ENCODE results near the gene CLMN. TPM values are rescaled to one million over a fixed set of nuclear protein-coding genes. Genes with fewer than 3 reads are reported as not detected.
"Not testable (repeated sequence)": the region's sequence is repeated elsewhere in the genome, so short reads cannot be mapped to it uniquely, and the experiment has no call there.

Gene CLMN
- total RNA-seq, 2 donors from 2014 or later: 2.5 to 3.0 TPM

DNA sequence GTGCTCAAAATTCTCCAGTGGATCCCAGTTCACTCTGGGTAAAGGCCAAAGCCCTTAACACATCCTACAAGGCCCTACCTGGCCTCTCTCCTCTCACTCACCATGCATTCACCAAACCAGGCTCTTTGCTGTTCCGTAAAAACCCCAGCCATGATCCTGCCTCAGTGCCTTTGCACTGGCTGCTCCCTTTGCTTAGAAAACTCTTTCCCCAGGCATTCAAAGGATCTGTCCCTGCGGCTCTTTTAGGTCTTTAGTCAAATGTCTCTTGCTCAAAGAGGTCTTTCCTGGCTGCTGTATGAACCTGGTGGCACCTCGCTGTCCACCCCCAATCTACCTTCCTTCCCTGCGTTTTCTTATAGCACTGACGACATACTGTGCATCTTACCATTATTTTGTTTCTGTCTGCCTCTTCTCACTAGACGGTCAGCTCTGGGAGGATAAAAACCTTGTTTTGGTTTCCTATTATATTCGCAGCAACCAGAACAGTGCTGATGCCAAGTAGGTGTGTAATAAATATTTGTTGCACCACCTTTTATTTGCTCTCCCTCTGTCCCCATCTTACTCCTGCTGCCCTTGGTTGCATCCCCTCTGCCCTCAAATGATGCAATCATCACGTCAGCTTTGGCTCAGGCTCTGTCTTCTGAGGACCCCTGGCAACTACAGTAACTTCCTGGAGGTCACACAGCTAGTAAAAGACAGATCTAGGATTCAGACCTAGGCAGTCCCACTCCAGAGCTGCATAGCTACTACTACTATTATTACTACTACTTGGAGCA lies 138.6 kb downstream of the CLMN start:
- H3K4me3 Mint-ChIP-seq: no peak overlapping the region
- peaks cover 0 to 2% of the 10 kb centered on the region in 2 donors for H3K36me3 Mint-ChIP-seq (ENCODE audit: insufficient read depth in 2 of 2)
- no peak for ATAC-seq (replicated peaks in 1 of 2)
- no peaks in the 10 kb centered on the region for H3K9me3 Mint-ChIP-seq
- no peaks in the 10 kb centered on the region for H3K4me1 Mint-ChIP-seq (ENCODE audit: low read depth)
- peaks cover 17% of the 10 kb centered on the region for H3K27me3 Mint-ChIP-seq (ENCODE audit: low read depth)
- no peak for DNase-seq
- no peak overlapping the region for H3K27ac Mint-ChIP-seq

DNA sequence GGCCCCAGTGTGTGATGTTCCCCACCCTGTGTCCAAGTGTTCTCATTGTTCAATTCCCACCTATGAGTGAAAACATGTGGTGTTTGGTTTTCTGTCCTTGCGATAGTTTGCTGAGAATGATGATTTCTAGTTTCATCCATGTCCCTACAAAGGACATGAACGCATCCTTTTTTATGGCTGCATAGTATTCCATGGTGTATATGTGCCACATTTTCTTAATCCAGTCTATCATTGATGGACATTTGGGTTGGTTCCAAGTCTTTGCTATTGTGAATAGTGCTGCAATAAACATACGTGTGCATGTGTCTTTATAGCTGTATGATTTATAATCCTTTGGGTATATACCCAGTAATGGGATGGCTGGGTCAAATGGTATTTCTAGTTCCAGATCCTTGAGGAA lies 144.0 kb downstream of the CLMN start:
- H3K36me3 Mint-ChIP-seq (ENCODE audit: insufficient read depth in 2 of 2); H3K27ac Mint-ChIP-seq; H3K4me3 Mint-ChIP-seq; DNase-seq; H3K27me3 Mint-ChIP-seq (ENCODE audit: low read depth); ATAC-seq (replicated peaks in 1 of 2); H3K9me3 Mint-ChIP-seq; H3K4me1 Mint-ChIP-seq (ENCODE audit: low read depth): not testable (repeated sequence)

DNA sequence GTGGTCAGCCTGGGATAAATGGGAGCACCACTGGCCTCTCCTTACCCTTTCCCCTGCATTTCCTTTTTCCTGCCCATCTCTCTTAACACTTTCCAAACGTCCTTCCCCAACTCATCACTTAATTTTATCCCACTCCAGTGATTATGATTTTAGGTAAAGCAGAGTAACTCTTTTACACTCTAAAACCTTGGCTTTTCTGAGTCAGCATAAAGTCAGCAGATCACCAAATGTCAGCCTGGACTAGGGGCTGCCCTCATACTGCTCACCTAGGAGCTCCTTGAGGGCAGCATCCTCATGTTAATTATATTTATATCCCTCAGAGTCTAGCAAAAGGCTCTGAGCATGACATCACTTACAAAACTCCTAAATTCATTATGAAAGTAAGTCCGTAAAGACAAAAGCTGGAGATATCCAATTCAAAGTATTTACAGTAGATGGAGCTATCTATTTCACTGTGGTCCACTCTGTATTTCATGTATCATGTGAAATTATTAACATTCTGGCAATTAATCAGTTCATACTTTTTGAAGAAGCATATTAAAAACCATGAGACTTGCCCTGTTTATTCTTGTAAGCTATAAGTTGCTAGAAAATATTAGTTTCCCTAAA lies 145.4 kb downstream of the CLMN start:
- Mint-ChIP-seq H3K4me3 (no peak overlapping the region), H3K4me1 (ENCODE audit: low read depth) (no peaks in the 10 kb centered on the region), H3K27me3 (ENCODE audit: low read depth) (no peaks in the 10 kb centered on the region), H3K9me3 (no peaks in the 10 kb centered on the region), H3K36me3 (ENCODE audit: insufficient read depth in 2 of 2) (no peaks in the 10 kb centered on the region), H3K27ac (no peak overlapping the region)
- DNase-seq: no peak
- no peak for ATAC-seq (replicated peaks in 1 of 2)

DNA sequence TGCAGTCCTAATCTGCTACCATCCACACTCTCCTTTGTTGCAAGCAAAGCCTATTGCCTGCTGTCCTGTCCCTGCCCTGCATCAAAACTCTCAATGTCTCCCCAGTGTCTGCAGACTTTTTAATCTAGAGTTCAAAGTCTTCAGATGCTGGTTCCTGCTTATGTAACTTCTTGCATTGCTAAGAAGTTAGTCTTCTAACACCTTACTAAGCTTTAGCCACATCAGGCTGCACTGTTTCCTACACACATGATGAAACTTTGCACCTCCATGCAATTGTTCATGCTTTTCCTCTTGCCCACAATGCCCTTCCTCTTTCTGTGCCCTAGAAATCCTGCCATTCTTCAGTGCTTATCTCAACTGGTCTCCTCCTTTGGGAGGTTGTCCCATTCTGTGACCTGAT lies 146.2 kb downstream of the CLMN start:
- DNase-seq (no peak), ATAC-seq (replicated peaks in 1 of 2) (no peak)
- Mint-ChIP-seq H3K27me3 (ENCODE audit: low read depth) (no peaks in the 10 kb centered on the region), H3K4me1 (ENCODE audit: low read depth) (no peaks in the 10 kb centered on the region), H3K4me3 (no peak overlapping the region), H3K36me3 (ENCODE audit: insufficient read depth in 2 of 2) (no peaks in the 10 kb centered on the region), H3K27ac (no peak overlapping the region), H3K9me3 (no peaks in the 10 kb centered on the region)

DNA sequence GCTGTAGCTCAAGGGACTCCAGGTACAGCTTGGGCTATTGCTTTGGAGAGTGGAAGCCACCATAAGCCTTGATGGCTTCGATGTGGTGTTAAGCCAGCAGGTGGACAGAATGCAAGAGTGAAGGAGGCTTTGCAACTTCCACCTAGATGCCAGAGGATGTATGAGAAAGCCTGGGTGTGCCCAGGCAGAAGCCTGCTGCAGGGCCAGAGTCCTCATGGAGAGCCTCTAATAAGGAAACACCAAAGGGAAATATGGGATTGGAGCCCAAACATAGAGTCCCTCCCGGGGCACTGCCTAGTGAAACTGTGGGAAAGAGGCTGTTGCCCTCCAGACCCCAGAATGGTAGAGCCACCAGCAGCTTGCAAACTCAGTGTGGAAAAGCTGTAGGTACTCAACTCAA lies 152.5 kb downstream of the CLMN start:
- DNase-seq (no peak), ATAC-seq (replicated peaks in 1 of 2) (no peak)
- Mint-ChIP-seq H3K9me3 (peaks cover 8 to 12% of the 10 kb centered on the region in 2 donors), H3K27me3 (ENCODE audit: low read depth) (no peaks in the 10 kb centered on the region), H3K4me1 (ENCODE audit: low read depth) (no peaks in the 10 kb centered on the region), H3K4me3 (no peak overlapping the region), H3K27ac (no peak overlapping the region), H3K36me3 (ENCODE audit: insufficient read depth in 2 of 2) (peaks cover 4 to 12% of the 10 kb centered on the region in 2 donors)

DNA sequence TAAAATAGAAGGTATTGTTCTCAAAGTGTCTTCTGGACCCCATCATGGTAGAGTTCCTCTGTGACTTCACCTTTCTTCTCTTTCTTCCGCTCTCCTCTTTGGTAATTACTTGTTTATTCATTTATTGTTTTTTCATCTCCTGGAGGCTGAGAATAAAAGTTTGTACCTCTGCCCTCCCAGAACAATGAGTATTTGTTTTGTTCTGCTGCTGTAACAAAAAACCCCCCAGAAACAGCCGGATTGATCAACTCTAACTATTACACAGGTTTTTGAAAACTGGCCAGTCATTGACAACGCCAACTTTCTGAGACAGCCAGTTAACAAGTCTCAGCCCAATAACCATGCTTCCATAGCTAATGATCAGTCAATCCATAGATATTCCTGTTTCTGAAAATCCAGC lies 154.2 kb downstream of the CLMN start:
- H3K4me1 Mint-ChIP-seq (ENCODE audit: low read depth): no peaks in the 10 kb centered on the region
- H3K9me3 Mint-ChIP-seq: peaks cover 8 to 12% of the 10 kb centered on the region in 2 donors
- DNase-seq: no peak
- no peak overlapping the region for H3K4me3 Mint-ChIP-seq
- ATAC-seq (replicated peaks in 1 of 2): no peak
- H3K27ac Mint-ChIP-seq: no peak overlapping the region
- H3K27me3 Mint-ChIP-seq (ENCODE audit: low read depth): no peaks in the 10 kb centered on the region
- peaks cover 4 to 12% of the 10 kb centered on the region in 2 donors for H3K36me3 Mint-ChIP-seq (ENCODE audit: insufficient read depth in 2 of 2)

DNA sequence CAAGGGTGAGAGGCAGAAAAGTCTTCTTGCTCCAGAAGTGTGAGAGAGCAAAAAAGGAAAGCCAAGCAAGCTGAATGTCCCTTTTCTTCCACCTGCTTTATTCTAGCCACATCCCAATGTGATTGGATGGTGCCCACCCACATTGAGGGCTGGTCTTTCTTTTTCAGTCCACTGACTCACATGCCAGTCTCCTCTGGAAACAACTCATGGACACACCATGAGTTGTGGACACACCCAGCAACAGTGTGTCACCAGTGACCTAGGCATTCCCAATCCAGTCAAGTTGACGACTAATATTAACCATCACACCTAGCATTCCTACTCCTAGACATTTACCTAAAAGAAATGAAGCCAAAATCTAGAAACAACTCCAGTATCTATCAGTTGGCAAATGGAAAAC lies 155.2 kb downstream of the CLMN start:
- no peak overlapping the region for H3K27ac Mint-ChIP-seq
- ATAC-seq (replicated peaks in 1 of 2) (no peak), DNase-seq (no peak)
- H3K9me3 Mint-ChIP-seq: peaks cover 8 to 12% of the 10 kb centered on the region in 2 donors
- H3K27me3 Mint-ChIP-seq (ENCODE audit: low read depth): no peaks in the 10 kb centered on the region
- peaks cover 4 to 12% of the 10 kb centered on the region in 2 donors for H3K36me3 Mint-ChIP-seq (ENCODE audit: insufficient read depth in 2 of 2)
- no peaks in the 10 kb centered on the region for H3K4me1 Mint-ChIP-seq (ENCODE audit: low read depth)
- H3K4me3 Mint-ChIP-seq: no peak overlapping the region

DNA sequence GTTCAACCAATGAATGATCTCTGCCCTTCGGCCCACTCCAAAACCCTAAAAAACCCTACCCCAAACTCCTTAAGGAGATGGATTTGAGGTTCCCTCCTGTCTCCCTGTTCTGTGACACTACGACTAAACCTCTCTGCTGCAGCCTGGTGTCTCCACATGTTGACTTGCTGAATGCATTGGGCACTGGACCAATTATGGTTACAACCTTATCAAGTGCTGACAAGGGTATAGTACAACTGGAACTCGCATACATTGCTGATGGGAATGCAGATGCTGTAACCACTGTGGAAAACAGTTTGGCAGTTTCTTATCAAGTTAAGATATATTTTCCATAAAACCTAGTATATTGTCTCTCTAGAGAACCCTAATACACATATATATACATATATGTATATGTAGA lies 156.0 kb downstream of the CLMN start:
- peaks cover 4 to 12% of the 10 kb centered on the region in 2 donors for H3K36me3 Mint-ChIP-seq (ENCODE audit: insufficient read depth in 2 of 2)
- DNase-seq (no peak), ATAC-seq (replicated peaks in 1 of 2) (no peak)
- H3K4me1 Mint-ChIP-seq (ENCODE audit: low read depth): peaks cover 3% of the 10 kb centered on the region
- H3K27me3 Mint-ChIP-seq (ENCODE audit: low read depth): no peaks in the 10 kb centered on the region
- no peak overlapping the region for H3K27ac Mint-ChIP-seq
- H3K4me3 Mint-ChIP-seq: no peak overlapping the region
- peaks cover 8 to 12% of the 10 kb centered on the region in 2 donors for H3K9me3 Mint-ChIP-seq

DNA sequence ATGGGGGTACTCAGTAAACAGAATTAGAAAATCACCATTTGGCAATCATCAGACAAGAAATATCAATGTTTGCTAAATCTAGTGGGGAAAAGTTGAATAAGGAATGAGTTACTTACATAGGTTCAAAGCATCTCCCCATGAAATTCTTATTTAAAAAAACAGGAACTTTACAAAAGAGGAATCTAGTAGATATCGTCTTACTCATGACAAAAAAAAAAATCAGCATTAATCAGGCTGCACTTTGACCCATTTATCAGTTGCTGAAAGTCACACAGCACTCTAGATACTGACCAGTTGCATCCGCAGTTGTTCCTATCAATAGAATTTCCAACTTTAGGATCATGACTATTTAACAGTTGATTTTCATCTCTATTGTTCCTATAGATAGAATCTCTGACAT lies 156.6 kb downstream of the CLMN start:
- Mint-ChIP-seq H3K27me3 (ENCODE audit: low read depth) (no peaks in the 10 kb centered on the region), H3K4me3 (no peak overlapping the region), H3K27ac (no peak overlapping the region), H3K36me3 (ENCODE audit: insufficient read depth in 2 of 2) (peaks cover 4 to 12% of the 10 kb centered on the region in 2 donors), H3K9me3 (peaks cover 8 to 12% of the 10 kb centered on the region in 2 donors), H3K4me1 (ENCODE audit: low read depth) (peaks cover 9% of the 10 kb centered on the region)
- DNase-seq (no peak), ATAC-seq (replicated peaks in 1 of 2) (no peak)

DNA sequence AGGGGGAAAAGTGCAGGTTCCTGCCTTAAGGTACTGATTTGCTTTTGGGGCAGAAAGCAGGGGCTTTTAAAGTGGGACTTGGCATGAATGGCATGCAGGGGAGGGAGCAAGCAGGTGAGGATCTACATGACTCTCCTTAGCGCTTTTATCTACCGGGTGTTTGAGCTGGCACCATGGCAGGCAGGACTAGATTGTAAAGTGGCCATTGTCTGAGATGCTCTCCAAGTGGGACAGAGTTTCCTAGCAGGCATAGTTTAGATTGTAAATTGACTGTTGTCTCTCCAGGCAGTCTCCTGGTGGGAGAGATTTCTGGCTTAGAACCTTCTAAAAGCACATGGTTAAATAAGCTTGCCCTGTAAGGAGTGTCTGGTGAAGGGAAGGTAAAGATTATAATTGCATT lies 157.1 kb downstream of the CLMN start:
- Mint-ChIP-seq H3K27me3 (ENCODE audit: low read depth) (no peaks in the 10 kb centered on the region), H3K36me3 (ENCODE audit: insufficient read depth in 2 of 2) (peaks cover 4 to 12% of the 10 kb centered on the region in 2 donors), H3K4me1 (ENCODE audit: low read depth) (peaks cover 11% of the 10 kb centered on the region), H3K9me3 (peaks cover 8 to 12% of the 10 kb centered on the region in 2 donors), H3K27ac (no peak overlapping the region), H3K4me3 (no peak overlapping the region)
- no peak for DNase-seq
- ATAC-seq (replicated peaks in 1 of 2): no peak

DNA sequence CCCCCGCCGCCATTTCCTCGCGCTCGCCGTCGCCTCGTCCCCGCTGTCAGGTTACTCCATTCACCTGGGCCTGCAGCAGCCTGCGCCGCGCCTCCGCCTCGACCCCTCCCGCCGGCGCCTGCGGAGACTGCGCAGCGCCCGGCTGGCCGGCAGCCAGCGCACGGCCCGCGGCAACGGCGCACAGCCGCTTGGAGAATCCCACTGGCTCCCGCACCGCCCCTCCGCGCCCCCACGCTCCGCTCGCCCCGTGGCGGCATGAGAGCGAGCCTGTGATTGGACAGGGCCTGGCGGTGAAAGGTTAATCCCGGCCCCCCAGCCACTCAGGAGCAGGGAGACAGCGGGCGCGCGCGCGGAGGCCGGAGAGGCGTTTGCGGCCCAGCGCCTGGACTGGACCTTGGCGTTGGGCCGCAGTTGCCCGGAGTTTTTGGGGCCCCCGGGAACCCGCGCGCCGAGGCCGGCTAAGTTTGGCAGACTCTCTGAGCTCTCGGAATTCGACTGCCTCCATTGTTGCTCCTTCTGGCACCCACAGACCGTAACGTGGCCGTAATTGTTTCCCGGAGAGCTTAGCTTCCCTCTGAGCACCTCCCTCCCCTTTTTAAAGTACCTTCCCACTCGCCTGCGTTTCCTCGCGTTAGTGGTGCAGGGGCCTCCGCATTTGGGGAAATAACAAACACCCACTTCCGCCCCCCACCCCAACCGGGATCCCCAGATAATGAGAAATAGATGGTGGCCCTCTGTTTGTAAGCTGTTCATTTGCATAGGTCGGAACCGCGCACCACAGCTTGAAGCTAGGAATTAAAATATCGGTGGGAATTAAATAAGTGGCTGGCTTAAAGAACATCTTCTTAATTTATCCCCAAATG lies 162.2 kb downstream of the CLMN start, which contains the start of gene DICER1:
Gene DICER1, minus strand, starts transcription at position 203 of the 863 bp plus-strand sequence. CDS start 24,071 bp downstream, outside the sequence.
- DNase-seq (peak; percentile 95 to 98), ATAC-seq (replicated peaks in 1 of 2) (peak; percentile 87)
- Mint-ChIP-seq H3K27me3 (ENCODE audit: low read depth) (no peaks in the 10 kb centered on the region), H3K9me3 (no peaks in the 10 kb centered on the region), H3K4me3 (peak within 1 kb of the TSS; percentile 92 to 96), H3K27ac (peak within 1 kb of the TSS; percentile 97), H3K4me1 (ENCODE audit: low read depth) (peaks cover 40% of the 10 kb centered on the region), H3K36me3 (ENCODE audit: insufficient read depth in 2 of 2) (no peaks in the 10 kb centered on the region)

DNA sequence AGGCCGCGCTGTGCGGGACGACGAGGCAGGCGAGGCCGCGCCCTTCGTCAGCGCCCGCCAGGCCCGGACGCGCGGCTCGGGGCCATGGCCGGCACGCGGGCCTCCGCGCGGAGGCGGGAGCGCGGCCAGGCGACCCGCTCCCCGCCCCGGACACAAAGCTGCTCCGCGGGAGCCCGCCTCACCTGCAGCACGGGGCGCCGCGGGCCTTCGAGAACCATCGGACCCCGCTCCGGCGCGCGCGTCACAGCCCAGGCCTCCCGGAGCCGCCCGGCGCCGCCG lies 162.7 kb downstream of the CLMN start:
- Mint-ChIP-seq H3K9me3 (no peaks in the 10 kb centered on the region), H3K4me1 (ENCODE audit: low read depth) (peaks cover 46% of the 10 kb centered on the region), H3K4me3 (peak overlapping the region; percentile 92 to 96), H3K36me3 (ENCODE audit: insufficient read depth in 2 of 2) (no peaks in the 10 kb centered on the region), H3K27me3 (ENCODE audit: low read depth) (no peaks in the 10 kb centered on the region), H3K27ac (peak overlapping the region; percentile 43)
- peak; percentile 46 to 52 for ATAC-seq (replicated peaks in 1 of 2)
- DNase-seq: no peak

Measured in activated T-cell treated with anti-CD3 and anti-CD28 coated beads, Interleukin-2, amount 50 U/mL, for 72 hours (primary cell).